ENCODE data around the gene CSAG1.
"Not testable (repeated sequence)": the region's sequence is repeated elsewhere in the genome, so short reads cannot be mapped to it uniquely, and the experiment has no call there.

The CSAG1 gene

GRCh38 chrX:152733261-152733975 lies at the start of gene CSAG1, which contains the start of gene MAGEA12:
TSS of gene CSAG1 (minus strand) at chrX:152733721. CDS start at chrX:152732460, 1,261 bp downstream.
TSS of gene MAGEA12 (plus strand) at chrX:152733757. CDS start at chrX:152736162, 2,405 bp downstream.
- DNase-seq = no peak

- not testable (repeated sequence) for DNase-seq
These were observed 36.2 kb upstream of the CSAG1 start, which contains the start of gene MAGEA6 for GRCh38 chrX:152769549-152770289. TSS of gene MAGEA6 (minus strand) at chrX:152769689. CDS start at chrX:152767650, 2,039 bp downstream.

- DNase-seq = not testable (repeated sequence)
These were observed 33.0 kb upstream of the CSAG1 start for GRCh38 chrX:152766562-152766961.

- DNase-seq = not testable (repeated sequence)
These were observed 28.1 kb upstream of the CSAG1 start for GRCh38 chrX:152761582-152761981.

GRCh38 chrX:152759544-152759943 lies 26.0 kb upstream of the CSAG1 start:
- DNase-seq = not testable (repeated sequence)

GRCh38 chrX:152758918-152759317 lies 25.4 kb upstream of the CSAG1 start, which contains the start of gene CSAG3:
TSS of gene CSAG3 (plus strand) at chrX:152759218.
- DNase-seq = not testable (repeated sequence)

GRCh38 chrX:152754871-152755270 lies 21.4 kb upstream of the CSAG1 start:
- not testable (repeated sequence) for DNase-seq

GRCh38 chrX:152753686-152754650 lies 20.4 kb upstream of the CSAG1 start, which contains the start of gene MAGEA2:
TSS of gene MAGEA2 (minus strand) at chrX:152753842. CDS start at chrX:152751363, 2,479 bp downstream.
- not testable (repeated sequence) for DNase-seq

GRCh38 chrX:152738560-152738959 lies 5.0 kb upstream of the CSAG1 start:
- no peak for DNase-seq

GRCh38 chrX:152736528-152736927 lies 3.0 kb upstream of the CSAG1 start:
- not testable (repeated sequence) for DNase-seq

- DNase-seq = no peak
These were observed 2.5 kb upstream of the CSAG1 start for GRCh38 chrX:152735860-152736511.

- no peak for DNase-seq
These were observed 1.6 kb upstream of the CSAG1 start for GRCh38 chrX:152735101-152735500.

- not testable (repeated sequence) for DNase-seq
These were observed 780 bp upstream of the CSAG1 start for GRCh38 chrX:152734143-152734858.

- DNase-seq = no peak
These were observed 8.1 kb downstream of the CSAG1 start for GRCh38 chrX:152725409-152725808.

GRCh38 chrX:152713815-152714787 lies 19.4 kb downstream of the CSAG1 start, which contains the start of gene MAGEA2B:
TSS of gene MAGEA2B (plus strand) at chrX:152714628. CDS start at chrX:152717107, 2,479 bp downstream.
- DNase-seq = not testable (repeated sequence)

GRCh38 chrX:152713195-152713594 lies 20.3 kb downstream of the CSAG1 start:
- DNase-seq = not testable (repeated sequence)

- DNase-seq = not testable (repeated sequence)
These were observed 24.3 kb downstream of the CSAG1 start, which contains the start of gene CSAG2 for GRCh38 chrX:152709173-152709572. TSS of gene CSAG2 (minus strand) at chrX:152709273. CDS start at chrX:152709112, 161 bp downstream.

GRCh38 chrX:152706500-152706899 lies 27.0 kb downstream of the CSAG1 start:
- DNase-seq = not testable (repeated sequence)

- DNase-seq = not testable (repeated sequence)
These were observed 33.1 kb downstream of the CSAG1 start for GRCh38 chrX:152700390-152700789.

Data from CD4-positive, alpha-beta T cell treated with Interferon gamma for 1 hour (primary cell).